A549 (cell line): Measurements from ENCODE around the gene RECK. TPM values are rescaled to one million over a fixed set of nuclear protein-coding genes. Genes with fewer than 3 reads are reported as not detected.

Experiments
- ATAC-seq, 2 experiments: fragments of 200-7000 bp in 1 of 2; fragments of >200 bp in 1 of 2; cut with Nextera tagmentation in 1 of 2; cut with Tn5 transposase in 1 of 2; 3 replicates each; pipeline versions ENCODE4 v1.8.0 to v1.9.1; 2018 to 2020; ENCODE audit warnings: mild to moderate bottlenecking in 1 of 2, moderate library complexity in 1 of 2
- CTCF ChIA-PET: fragments of 300-600 bp; sonication (Branson Sonifier 250); formaldehyde crosslinking; extraction: SDS; loops from one replicate; lab custom pipeline; 2021; ENCODE audit warnings: antibody characterized with exemption, inconsistent platforms; lab: Yijun Ruan, JAX
- POLR2A ChIA-PET: fragments of 350-600 bp; formaldehyde crosslinking; extraction: SDS; loops from one replicate; lab custom pipeline; 2021; ENCODE audit warnings: antibody characterized with exemption, inconsistent platforms; lab: Yijun Ruan, JAX
- DNase-seq, 2 experiments: peaks; one replicate each; pipeline versions ENCODE4 v3.0.0 to v3.0.0-alpha.2; 2011 to 2016; ENCODE audit warnings: low read depth in 1 of 2, low spot score in 1 of 2
- FAIRE-seq: peaks from 2 replicates; lab custom pipeline; 2011; peaks lifted over from hg19 to GRCh38; lab: Jason Lieb, UNC
- H3K27ac ChIP-seq, 2 experiments: fragments of >200 bp; sonication (Bioruptor Twin); formaldehyde crosslinking; 3 replicates each; pipeline ENCODE4 v1.5.1; 2016 to 2017
- H3K4me1 ChIP-seq: fragments of >200 bp; sonication (Bioruptor Twin); formaldehyde crosslinking; 3 replicates; pipeline ENCODE4 v1.6.1; 2016
- H3K4me2 ChIP-seq: fragments of >200 bp; sonication (Bioruptor Twin); formaldehyde crosslinking; 3 replicates; pipeline ENCODE4 v1.6.1; 2016
- H3K4me3 ChIP-seq: fragments of >200 bp; sonication (Bioruptor Twin); formaldehyde crosslinking; 3 replicates; pipeline ENCODE4 v1.5.1; 2016
- H3K9me3 ChIP-seq: fragments of >200 bp; sonication (Bioruptor Twin); formaldehyde crosslinking; 3 replicates; pipeline ENCODE4 v1.6.1; 2016
- BHLHE40 ChIP-seq: IDR thresholded peaks from 2 replicates; pipeline ENCODE4 v1.6.1; 2012; ENCODE audit warnings: low read depth, low read length, inconsistent platforms
- CBX8 ChIP-seq: fragments of 200-600 bp; sonication (generic); IDR thresholded peaks from 2 replicates; pipeline ENCODE4 v1.6.1; 2016
- CHD2 ChIP-seq: fragments of 150-350 bp; IDR thresholded peaks from 2 replicates; pipeline ENCODE4 v1.6.1; 2014; ENCODE audit warnings: low read length; ENCODE audit not compliant: partially characterized antibody
- EHF ChIP-seq: fragments of 250-450 bp; sonication (Bioruptor Pico); IDR thresholded peaks from 2 replicates; pipeline ENCODE4 v1.5.0; 2020; ENCODE audit warnings: mild to moderate bottlenecking
- ESRRA ChIP-seq: fragments of 150-350 bp; IDR thresholded peaks from 2 replicates; pipeline ENCODE4 v1.6.1; 2014; ENCODE audit warnings: mild to moderate bottlenecking, low read length, borderline replicate concordance
- FOSL2 ChIP-seq, 2 experiments: fragments of 450-650 bp in 1 of 2; fragments of >200 bp in 1 of 2; sonication (Bioruptor Twin) in 1 of 2; formaldehyde crosslinking; IDR thresholded peaks; 2 replicates each; pipeline versions ENCODE4 v1.5.0 to v1.6.1; 2016 to 2020; ENCODE audit warnings: mild to moderate bottlenecking in 1 of 2, moderate library complexity in 1 of 2
- GATA3 ChIP-seq: IDR thresholded peaks from 2 replicates; pipeline ENCODE4 v1.6.1; 2012; ENCODE audit warnings: borderline replicate concordance
- HEYL ChIP-seq: fragments of 250-450 bp; sonication (Bioruptor Pico); IDR thresholded peaks from 2 replicates; pipeline ENCODE4 v1.8.0; 2021; ENCODE audit warnings: mild to moderate bottlenecking, moderate library complexity
- HOXB5 ChIP-seq: fragments of 250-450 bp; sonication (Bioruptor Pico); IDR thresholded peaks from 2 replicates; pipeline ENCODE4 v1.5.0; 2020; ENCODE audit warnings: mild to moderate bottlenecking, moderate library complexity
- JUNB ChIP-seq: fragments of >200 bp; sonication (Bioruptor Twin); formaldehyde crosslinking; IDR thresholded peaks from 2 replicates; pipeline ENCODE4 v1.6.1; 2016
- MAZ ChIP-seq: fragments of 150-350 bp; IDR thresholded peaks from 2 replicates; pipeline ENCODE4 v1.6.1; 2014; ENCODE audit warnings: antibody characterized with exemption, low read depth, low read length, borderline replicate concordance
- PHF8 ChIP-seq: fragments of 200-600 bp; sonication (generic); IDR thresholded peaks from 2 replicates; pipeline ENCODE4 v1.6.1; 2016; ENCODE audit warnings: low read depth, mild to moderate bottlenecking, antibody characterized with exemption, moderate library complexity, borderline replicate concordance
- WGBS: methylation state at CpG from one replicate; pipeline ENCODE4 v1.1.6; 2017; ENCODE audit errors: missing lambda C conversion rate; 5-methylcytosine and 5-hydroxymethylcytosine counted together
- polyA plus RNA-seq, 4 experiments: library from polyadenylated mRNA; depleted of rRNA in 3 of 4; stranded (reverse); fragments of >200 nt; fragmentation: RNase III in 1 of 4; extraction: RNeasy Plus Mini Kit Qiagen cat#74134 plus additional on column Dnase treatment in 1 of 4; gene quantifications; 2 replicates in 3 of 4; 3 replicates in 1 of 4; pipeline ENCODE4 v1.2.3, GENCODE V29; 2011 to 2017
- TF ChIP-seq, protein P1 (sequence below): fragments of 250-450 bp; sonication (Bioruptor Pico); IDR thresholded peaks from 2 replicates; pipeline ENCODE4 v1.5.0; 2021; ENCODE audit warnings: mild to moderate bottlenecking, moderate library complexity, borderline replicate concordance
- TF ChIP-seq, protein P2 (sequence below): IDR thresholded peaks from 2 replicates; pipeline ENCODE4 v1.6.1; 2012
- TF ChIP-seq, protein P3 (sequence below): fragments of >200 bp; sonication (Bioruptor Twin); formaldehyde crosslinking; IDR thresholded peaks from 3 replicates; pipeline ENCODE4 v1.5.1; 2016

RECK gene
- polyA plus RNA-seq, 2 of the 4 experiments (the other 2 are of a cell fraction) = 5.0 to 8.7 TPM

GRCh38 chr9:36147441-36148175 lies 110.9 kb downstream of the RECK start:
- Histone ChIP-seq H3K4me3 (no peak overlapping the region), H3K4me1 (peaks cover 26% of the 10 kb centered on the region), H3K4me2 (no peak overlapping the region), H3K9me3 (peaks cover 12% of the 10 kb centered on the region; the same call in 2 of the 3 replicates), H3K27ac (peak overlapping the region in 1 of 2 experiments; percentile 82; a peak in 3 of 6 replicates)
- FAIRE-seq (no peak), DNase-seq (no peak), ATAC-seq (no peak)
- ChIA-PET CTCF (interaction anchor here (0.6 to 3.7 kb wide), 5 partner anchors 9 to 45 kb away, joined by 3 to 36 read pairs (median 12); no protein-coding TSS in a partner anchor), POLR2A (interaction anchor here (1.7 kb wide), 1 partner anchor 11 kb away, joined by 10 read pairs; the partner anchor contains the start of gene GLIPR2)
- 84% methylated on average over 14 of the region's 14 CpGs for WGBS
- TF ChIP-seq, protein P1, sequence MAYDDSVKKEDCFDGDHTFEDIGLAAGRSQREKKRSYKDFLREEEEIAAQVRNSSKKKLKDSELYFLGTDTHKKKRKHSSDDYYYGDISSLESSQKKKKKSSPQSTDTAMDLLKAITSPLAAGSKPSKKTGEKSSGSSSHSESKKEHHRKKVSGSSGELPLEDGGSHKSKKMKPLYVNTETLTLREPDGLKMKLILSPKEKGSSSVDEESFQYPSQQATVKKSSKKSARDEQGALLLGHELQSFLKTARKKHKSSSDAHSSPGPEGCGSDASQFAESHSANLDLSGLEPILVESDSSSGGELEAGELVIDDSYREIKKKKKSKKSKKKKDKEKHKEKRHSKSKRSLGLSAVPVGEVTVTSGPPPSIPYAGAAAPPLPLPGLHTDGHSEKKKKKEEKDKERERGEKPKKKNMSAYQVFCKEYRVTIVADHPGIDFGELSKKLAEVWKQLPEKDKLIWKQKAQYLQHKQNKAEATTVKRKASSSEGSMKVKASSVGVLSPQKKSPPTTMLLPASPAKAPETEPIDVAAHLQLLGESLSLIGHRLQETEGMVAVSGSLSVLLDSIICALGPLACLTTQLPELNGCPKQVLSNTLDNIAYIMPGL (CRISPR knock-in tag) = no peak
- TF ChIP-seq GATA3 (no peak), PHF8 (no peak), MAZ (no peak), BHLHE40 (no peak), CBX8 (no peak), HOXB5 (CRISPR knock-in tag) (no peak), CHD2 (no peak), ESRRA (no peak), EHF (CRISPR knock-in tag) (no peak)
- TF ChIP-seq, protein P2, sequence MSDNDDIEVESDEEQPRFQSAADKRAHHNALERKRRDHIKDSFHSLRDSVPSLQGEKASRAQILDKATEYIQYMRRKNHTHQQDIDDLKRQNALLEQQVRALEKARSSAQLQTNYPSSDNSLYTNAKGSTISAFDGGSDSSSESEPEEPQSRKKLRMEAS = no peak
- TF ChIP-seq, protein P3, sequence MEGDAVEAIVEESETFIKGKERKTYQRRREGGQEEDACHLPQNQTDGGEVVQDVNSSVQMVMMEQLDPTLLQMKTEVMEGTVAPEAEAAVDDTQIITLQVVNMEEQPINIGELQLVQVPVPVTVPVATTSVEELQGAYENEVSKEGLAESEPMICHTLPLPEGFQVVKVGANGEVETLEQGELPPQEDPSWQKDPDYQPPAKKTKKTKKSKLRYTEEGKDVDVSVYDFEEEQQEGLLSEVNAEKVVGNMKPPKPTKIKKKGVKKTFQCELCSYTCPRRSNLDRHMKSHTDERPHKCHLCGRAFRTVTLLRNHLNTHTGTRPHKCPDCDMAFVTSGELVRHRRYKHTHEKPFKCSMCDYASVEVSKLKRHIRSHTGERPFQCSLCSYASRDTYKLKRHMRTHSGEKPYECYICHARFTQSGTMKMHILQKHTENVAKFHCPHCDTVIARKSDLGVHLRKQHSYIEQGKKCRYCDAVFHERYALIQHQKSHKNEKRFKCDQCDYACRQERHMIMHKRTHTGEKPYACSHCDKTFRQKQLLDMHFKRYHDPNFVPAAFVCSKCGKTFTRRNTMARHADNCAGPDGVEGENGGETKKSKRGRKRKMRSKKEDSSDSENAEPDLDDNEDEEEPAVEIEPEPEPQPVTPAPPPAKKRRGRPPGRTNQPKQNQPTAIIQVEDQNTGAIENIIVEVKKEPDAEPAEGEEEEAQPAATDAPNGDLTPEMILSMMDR = no peak

GRCh38 chr9:36148311-36149051 lies 111.8 kb downstream of the RECK start:
- POLR2A ChIA-PET = interaction anchor here (0.9 to 1.9 kb wide), 5 partner anchors 12 to 334 kb away, joined by 3 to 19 read pairs (median 10); partner anchors contain the start of genes CLTA, GLIPR2 and HINT2
- DNase-seq (peak; percentile 85 to 91), FAIRE-seq (no peak), ATAC-seq (peak; percentile 81)
- TF ChIP-seq, protein P2 = peak; percentile 45
- TF ChIP-seq JUNB (peak; percentile 60), HEYL (CRISPR knock-in tag) (no peak), GATA3 (peak; percentile 32; the same call in 1 of the 2 replicates), MAZ (0 out of 2 replicates have a peak, but pooled peaks have one; percentile 37), FOSL2 (IDR thresholded peaks at IDR 0.05) (peak; percentile 47; the same call in 1 of the 2 replicates), FOSL2 (CRISPR knock-in tag; IDR thresholded peaks at IDR 0.05) (peak; percentile 77)
- no peak overlapping the region for H3K4me3 ChIP-seq
- peak overlapping the region; percentile 75 for H3K4me2 ChIP-seq
- peaks cover 26% of the 10 kb centered on the region for H3K4me1 ChIP-seq
- H3K9me3 ChIP-seq = peaks cover 12% of the 10 kb centered on the region; the same call in 2 of the 3 replicates
- CTCF ChIA-PET = interaction anchor here (0.6 to 3.7 kb wide), 15 partner anchors 8 to 140 kb away, joined by 3 to 36 read pairs (median 4); partner anchors contain the start of genes CCIN and GLIPR2
- H3K27ac ChIP-seq = peak overlapping the region; percentile 65 to 82
- 36% methylated on average over 14 of the region's 14 CpGs for WGBS
